Neural crest cell (in vitro differentiated cells): Measurements from ENCODE around the gene PRSS50. TPM values are rescaled to one million over a fixed set of nuclear protein-coding genes. Genes with fewer than 3 reads are reported as not detected.

Experiments used
- DNase-seq: peaks from one replicate; pipeline ENCODE4 v3.0.0; 2021; ENCODE audit warnings: low read depth, mixed read lengths, low spot score
- H3K27ac Mint-ChIP-seq: one replicate; pipeline ENCODE4 v1.8.0; 2021; ENCODE audit warnings: mild to moderate bottlenecking, mixed read lengths; ENCODE audit not compliant: unreplicated experiment
- H3K27me3 Mint-ChIP-seq: 2 replicates; pipeline ENCODE4 v1.8.0; 2021; ENCODE audit warnings: low read depth, mild to moderate bottlenecking, mixed read lengths
- H3K36me3 Mint-ChIP-seq: 2 replicates; pipeline ENCODE4 v1.8.0; 2021; ENCODE audit warnings: low read depth, mild to moderate bottlenecking, mixed read lengths
- H3K4me1 Mint-ChIP-seq: 2 replicates; pipeline ENCODE4 v1.8.0; 2021; ENCODE audit warnings: mixed read lengths
- H3K4me3 Mint-ChIP-seq: one replicate; pipeline ENCODE4 v1.8.0; 2021; ENCODE audit warnings: mild to moderate bottlenecking, mixed read lengths
- H3K9me3 Mint-ChIP-seq: 2 replicates; pipeline ENCODE4 v1.8.0; 2021; ENCODE audit warnings: mixed read lengths
- total RNA-seq: library from RNA; stranded (reverse); gene quantifications from 2 replicates; pipeline ENCODE4 v1.2.1, GENCODE V29; 2021
- TF ChIP-seq, protein P1 (sequence below): fragments of 200-600 bp; sonication (generic); conservative IDR thresholded peaks from 2 replicates; pipeline ENCODE4 v1.5.0; 2021; ENCODE audit warnings: antibody characterized with exemption, mild to moderate bottlenecking

The PRSS50 gene
- total RNA-seq, 1 donor from 2014 or later = 0.35 TPM

DNA sequence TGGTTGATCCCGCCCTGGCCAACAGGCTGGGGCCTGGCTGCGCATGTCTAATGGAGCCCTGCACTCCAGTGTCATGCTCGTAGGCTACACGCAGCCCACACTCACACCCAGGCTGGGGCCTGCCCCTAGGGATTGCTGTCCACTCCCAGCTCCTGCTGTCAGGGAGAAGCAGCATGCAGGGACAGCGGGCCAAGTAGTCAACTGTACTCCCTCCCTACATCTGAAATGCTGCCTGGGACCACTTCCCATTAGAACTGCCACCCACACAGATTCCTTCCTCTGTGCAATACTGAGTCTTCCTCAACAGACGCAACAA is 40.3 kb downstream of the PRSS50 start:
- Mint-ChIP-seq H3K36me3 (no peaks in the 10 kb centered on the region), H3K27me3 (no peaks in the 10 kb centered on the region), H3K4me1 (no peaks in the 10 kb centered on the region), H3K9me3 (no peaks in the 10 kb centered on the region), H3K27ac (no peak overlapping the region), H3K4me3 (no peak overlapping the region)
- DNase-seq = no peak
- TF ChIP-seq, protein P1, sequence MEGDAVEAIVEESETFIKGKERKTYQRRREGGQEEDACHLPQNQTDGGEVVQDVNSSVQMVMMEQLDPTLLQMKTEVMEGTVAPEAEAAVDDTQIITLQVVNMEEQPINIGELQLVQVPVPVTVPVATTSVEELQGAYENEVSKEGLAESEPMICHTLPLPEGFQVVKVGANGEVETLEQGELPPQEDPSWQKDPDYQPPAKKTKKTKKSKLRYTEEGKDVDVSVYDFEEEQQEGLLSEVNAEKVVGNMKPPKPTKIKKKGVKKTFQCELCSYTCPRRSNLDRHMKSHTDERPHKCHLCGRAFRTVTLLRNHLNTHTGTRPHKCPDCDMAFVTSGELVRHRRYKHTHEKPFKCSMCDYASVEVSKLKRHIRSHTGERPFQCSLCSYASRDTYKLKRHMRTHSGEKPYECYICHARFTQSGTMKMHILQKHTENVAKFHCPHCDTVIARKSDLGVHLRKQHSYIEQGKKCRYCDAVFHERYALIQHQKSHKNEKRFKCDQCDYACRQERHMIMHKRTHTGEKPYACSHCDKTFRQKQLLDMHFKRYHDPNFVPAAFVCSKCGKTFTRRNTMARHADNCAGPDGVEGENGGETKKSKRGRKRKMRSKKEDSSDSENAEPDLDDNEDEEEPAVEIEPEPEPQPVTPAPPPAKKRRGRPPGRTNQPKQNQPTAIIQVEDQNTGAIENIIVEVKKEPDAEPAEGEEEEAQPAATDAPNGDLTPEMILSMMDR = no peak

DNA sequence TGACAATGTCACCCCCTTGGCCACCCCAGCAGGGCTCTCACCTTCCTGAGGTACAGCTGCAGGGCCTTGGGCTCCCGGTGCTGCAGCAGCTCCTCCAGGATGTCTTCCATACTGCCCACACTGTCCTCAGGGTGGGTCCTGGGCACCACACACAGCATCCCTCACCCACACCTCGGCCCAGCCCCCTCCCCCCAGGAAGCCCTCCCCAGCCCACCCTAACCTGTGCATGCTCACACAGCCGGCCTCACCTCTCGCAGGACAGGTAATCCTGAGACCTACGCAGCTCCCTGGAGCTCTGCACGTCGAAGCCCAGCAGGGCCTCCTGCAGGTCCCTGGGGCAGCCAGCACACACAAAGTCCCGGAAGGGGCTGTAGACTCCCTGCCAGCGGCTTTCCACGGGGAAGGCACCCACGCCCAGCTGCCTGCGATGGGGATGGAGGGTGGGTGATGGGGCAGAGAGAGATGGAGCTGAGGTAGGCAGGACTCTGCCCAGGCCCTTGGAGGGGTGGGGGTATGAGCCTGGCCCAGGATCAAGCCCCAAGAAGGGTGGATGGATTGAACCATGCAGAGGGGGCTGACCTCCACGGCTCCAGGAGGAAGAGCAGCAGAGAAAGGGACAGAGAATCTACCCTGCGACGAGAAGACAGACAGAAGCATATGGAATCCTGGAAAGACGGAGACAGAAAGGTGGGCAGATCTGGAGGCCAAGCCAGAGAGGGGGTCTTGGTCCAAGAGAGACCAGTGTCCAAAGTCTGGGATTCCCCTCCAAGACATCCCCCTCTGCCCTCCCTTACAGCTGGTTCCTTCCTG is 40.9 kb downstream of the PRSS50 start:
- no peaks in the 10 kb centered on the region for H3K36me3 Mint-ChIP-seq
- TF ChIP-seq, protein P1 = no peak
- peak overlapping the region; percentile 97 for H3K27ac Mint-ChIP-seq
- H3K4me1 Mint-ChIP-seq = no peaks in the 10 kb centered on the region
- DNase-seq = no peak
- H3K9me3 Mint-ChIP-seq = no peaks in the 10 kb centered on the region
- no peak overlapping the region for H3K4me3 Mint-ChIP-seq
- H3K27me3 Mint-ChIP-seq = no peaks in the 10 kb centered on the region

DNA sequence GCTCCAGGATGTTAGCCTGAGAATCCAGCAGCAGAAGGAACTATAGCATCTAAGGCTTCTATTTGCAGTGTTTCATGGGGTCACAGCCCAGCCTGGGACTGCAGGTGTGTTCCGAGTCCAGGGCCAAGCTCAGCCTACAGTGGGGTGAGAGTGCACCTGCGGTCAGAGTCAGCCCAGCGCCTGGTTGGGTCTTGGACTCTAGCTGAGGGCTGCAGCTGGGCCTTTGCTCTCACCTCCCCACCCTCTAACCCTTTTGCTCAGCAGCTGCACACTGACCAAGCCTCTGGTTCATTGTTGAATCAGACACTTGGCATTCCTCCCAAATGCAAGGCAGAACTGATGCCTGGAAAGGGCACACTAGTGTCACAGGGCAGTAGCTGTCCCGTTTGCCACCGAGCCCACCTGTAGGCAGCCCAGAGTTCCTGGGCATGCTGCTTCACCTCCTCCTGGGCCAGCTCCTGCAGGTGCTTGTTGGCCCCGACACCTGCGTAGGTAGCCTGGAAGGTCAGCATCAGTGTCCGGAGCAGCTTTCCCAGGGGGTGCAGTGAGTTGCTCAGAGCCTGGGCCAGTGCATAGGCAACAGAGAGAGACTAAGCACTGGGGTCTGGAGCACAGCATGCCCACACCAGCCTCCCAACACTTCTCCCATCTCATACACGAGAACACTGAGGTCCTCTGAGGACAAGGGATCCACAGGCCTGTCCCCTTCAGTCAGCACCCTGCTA is 41.7 kb downstream of the PRSS50 start:
- H3K4me1 Mint-ChIP-seq = no peaks in the 10 kb centered on the region
- H3K9me3 Mint-ChIP-seq = no peaks in the 10 kb centered on the region
- TF ChIP-seq, protein P1 = no peak
- no peaks in the 10 kb centered on the region for H3K36me3 Mint-ChIP-seq
- no peak for DNase-seq
- H3K27me3 Mint-ChIP-seq = no peaks in the 10 kb centered on the region
- H3K27ac Mint-ChIP-seq = no peak overlapping the region
- no peak overlapping the region for H3K4me3 Mint-ChIP-seq

DNA sequence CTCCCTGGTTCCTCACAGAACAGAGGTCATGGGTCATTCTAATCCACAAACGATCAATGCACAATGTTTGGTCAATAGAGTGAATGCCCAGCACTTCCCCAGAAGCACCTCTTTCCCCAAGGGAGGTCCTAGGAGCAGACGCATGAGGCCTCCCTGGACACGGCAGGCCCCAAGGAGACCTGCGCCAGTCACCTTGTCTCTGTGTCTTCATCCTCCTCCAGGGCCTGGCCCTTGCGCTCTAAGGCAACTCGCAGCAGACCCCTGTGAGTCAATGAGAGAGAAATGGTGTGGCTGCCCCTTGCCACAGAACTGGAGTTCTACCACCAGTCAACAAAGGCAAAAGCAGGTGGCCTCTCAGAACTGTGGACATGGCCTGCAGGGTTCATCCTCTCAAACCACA is 42.2 kb downstream of the PRSS50 start:
- no peak for DNase-seq
- Mint-ChIP-seq H3K27ac (no peak overlapping the region), H3K4me1 (no peaks in the 10 kb centered on the region), H3K9me3 (no peaks in the 10 kb centered on the region), H3K36me3 (no peaks in the 10 kb centered on the region), H3K27me3 (no peaks in the 10 kb centered on the region), H3K4me3 (no peak overlapping the region)
- TF ChIP-seq, protein P1 = no peak

DNA sequence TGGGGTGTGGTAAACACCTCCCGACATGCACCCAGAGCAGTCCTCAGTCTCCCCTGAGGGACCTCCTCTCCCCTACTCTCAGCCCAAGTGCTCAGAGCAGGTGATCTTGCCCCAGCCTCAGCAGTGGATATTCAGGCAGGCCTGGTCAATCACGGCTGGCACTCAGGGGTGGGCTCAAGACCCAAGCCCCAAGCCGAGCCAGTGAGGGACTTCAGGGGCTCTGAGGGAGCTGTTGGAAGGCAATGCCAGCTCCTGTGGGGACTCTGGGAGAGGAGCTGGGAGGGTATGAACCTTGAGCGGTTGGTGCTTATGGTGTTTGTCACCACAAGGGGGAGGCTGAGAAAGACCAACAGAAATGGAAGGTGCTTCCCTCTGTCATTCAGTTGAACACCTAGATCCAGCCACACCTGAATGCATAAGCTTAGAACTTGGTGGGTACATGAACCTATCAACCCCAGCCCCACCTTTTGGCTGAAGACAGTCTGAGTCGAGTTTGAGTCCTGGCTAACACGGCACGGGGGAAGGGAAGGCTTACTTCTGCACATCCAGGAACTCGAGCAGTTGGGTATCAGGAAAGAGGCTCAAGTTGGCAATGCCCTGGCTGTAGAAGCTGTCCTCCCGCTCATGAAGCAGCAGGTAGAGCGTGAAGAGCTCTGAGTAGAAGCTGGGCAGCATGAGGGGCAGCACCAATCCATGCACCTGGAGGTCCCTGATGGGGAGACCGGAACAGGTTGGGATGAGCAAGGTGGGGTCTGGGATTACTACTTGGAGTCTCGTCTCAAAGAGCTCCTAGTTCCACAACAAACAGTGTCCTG is 43.4 kb downstream of the PRSS50 start:
- Mint-ChIP-seq H3K9me3 (no peaks in the 10 kb centered on the region), H3K27ac (no peak overlapping the region), H3K27me3 (no peaks in the 10 kb centered on the region), H3K4me1 (no peaks in the 10 kb centered on the region), H3K36me3 (no peaks in the 10 kb centered on the region), H3K4me3 (no peak overlapping the region)
- TF ChIP-seq, protein P1 = peak; percentile 34
- no peak for DNase-seq
